ENCODE measurements around the gene PDE4A. TPM values are rescaled to one million over a fixed set of nuclear protein-coding genes. Genes with fewer than 3 reads are reported as not detected.

PDE4A gene
- total RNA-seq, 2 experiments from 2014 or later = 10.6 to 11.4 TPM

- Mint-ChIP-seq H3K4me1 (peaks cover 18% of the 10 kb centered on the region), H3K27ac (no peak overlapping the region), H3K36me3 (no peaks in the 10 kb centered on the region), H3K4me3 (peak overlapping the region; percentile 42), H3K9me3 (no peaks in the 10 kb centered on the region), H3K27me3 (peaks cover 71% of the 10 kb centered on the region)
- no peak for DNase-seq
Observed at GRCh38 chr19:10517760-10518443, 97.6 kb downstream of the PDE4A start.

GRCh38 chr19:10518444-10519361 is 98.4 kb downstream of the PDE4A start:
- Mint-ChIP-seq H3K9me3 (no peaks in the 10 kb centered on the region), H3K27me3 (peaks cover 63% of the 10 kb centered on the region), H3K4me1 (peaks cover 18% of the 10 kb centered on the region), H3K27ac (no peak overlapping the region), H3K36me3 (no peaks in the 10 kb centered on the region), H3K4me3 (peak overlapping the region; percentile 42)
- no peak for DNase-seq

Other genes starting within 250 kb of the PDE4A start
- 100 to 1,000 TPM; 337 to 352 TPM for gene DNMT1, start 225.6 kb upstream of the PDE4A start, total RNA-seq
- 1 to 10 TPM; 7.7 to 7.9 TPM for gene S1PR2, start 189.2 kb upstream of the PDE4A start, total RNA-seq
- 100 to 1,000 TPM; 179 to 182 TPM for gene MRPL4, start 168.3 kb upstream of the PDE4A start, total RNA-seq
- 10 to 100 TPM; 33.2 to 33.6 TPM for gene ICAM1, start 149.4 kb upstream of the PDE4A start, total RNA-seq
- under 1 TPM; 0.25 to 0.38 TPM for gene ICAM4, start 133.6 kb upstream of the PDE4A start, total RNA-seq
- 1 to 10 TPM in 1 of 2 experiments, under 1 TPM in 1; 0.95 to 1.0 TPM for gene ICAM5, start 130.6 kb upstream of the PDE4A start, total RNA-seq
- 1 to 10 TPM; 3.4 to 4.0 TPM for gene ZGLP1, start 110.7 kb upstream of the PDE4A start, total RNA-seq
- 10 to 100 TPM; 18.3 to 19.6 TPM for gene FDX2, start 104.5 kb upstream of the PDE4A start, total RNA-seq
- 100 to 1,000 TPM; 103 to 107 TPM for gene RAVER1, start 87.0 kb upstream of the PDE4A start, total RNA-seq
- gene ICAM3, start 80.9 kb upstream of the PDE4A start, total RNA-seq = 10 to 100 TPM; 76.3 to 79.6 TPM
- gene TYK2, start 40.0 kb upstream of the PDE4A start, total RNA-seq = 100 to 1,000 TPM; 153 to 155 TPM
- gene CDC37, start 17.0 kb upstream of the PDE4A start, total RNA-seq = 100 to 1,000 TPM; 242 to 252 TPM
- 10 to 100 TPM; 69.3 to 72.2 TPM for gene KEAP1, start 82.8 kb downstream of the PDE4A start, total RNA-seq
- gene S1PR5, start 96.9 kb downstream of the PDE4A start, total RNA-seq = not detected
- gene ATG4D, start 123.4 kb downstream of the PDE4A start, total RNA-seq = 10 to 100 TPM; 25.1 to 26.4 TPM
- gene KRI1, start 145.5 kb downstream of the PDE4A start, total RNA-seq = 10 to 100 TPM; 66.3 to 69.2 TPM
- gene CDKN2D, start 148.4 kb downstream of the PDE4A start, total RNA-seq = 10 to 100 TPM; 55.8 to 62.3 TPM
- not detected for gene AP1M2, start 166.8 kb downstream of the PDE4A start, total RNA-seq
- 10 to 100 TPM; 70.6 to 71.6 TPM for gene SLC44A2, start 205.0 kb downstream of the PDE4A start, total RNA-seq
- 100 to 1,000 TPM; 500 to 527 TPM for gene ILF3, start 233.8 kb downstream of the PDE4A start, total RNA-seq

Data from activated naive CD8-positive, alpha-beta T cell treated with anti-CD3 and anti-CD28 coated beads for 36 hours (primary cell).